CD4-positive, CD25-positive, alpha-beta regulatory T cell (primary cell): Measurements from ENCODE around the gene ENOX2. TPM values are rescaled to one million over a fixed set of nuclear protein-coding genes. Genes with fewer than 3 reads are reported as not detected.
"Not testable (repeated sequence)": the region's sequence is repeated elsewhere in the genome, so short reads cannot be mapped to it uniquely, and the experiment has no call there.

Experiments
- ATAC-seq, 2 donors: fragments of 150-1000 bp; cut with Tn5 transposase; one replicate each; pipeline ENCODE4 v1.10.0; 2021; ENCODE audit warnings: low read depth in 2 of 2, moderate number of reproducible peaks in 2 of 2, moderate library complexity in 1 of 2
- DNase-seq, 3 donors: peaks; one replicate each; pipeline versions ENCODE4 v3.0.0 to v3.0.0-alpha.2; 2012 to 2022; ENCODE audit warnings: mixed read lengths in 1 of 3
- H3K27ac ChIP-seq: one replicate; pipeline ENCODE4 v1.7.0; 2013; ENCODE audit warnings: mild to moderate bottlenecking, low read length; ENCODE audit not compliant: insufficient read depth, poor library complexity, severe bottlenecking
- H3K27me3 ChIP-seq: one replicate; pipeline ENCODE4 v1.7.0; 2013; ENCODE audit warnings: low read length; ENCODE audit not compliant: control insufficient read depth, insufficient read depth
- H3K36me3 ChIP-seq: one replicate; pipeline ENCODE4 v1.7.0; 2013; ENCODE audit warnings: mild to moderate bottlenecking, low read length, moderate library complexity; ENCODE audit not compliant: control insufficient read depth, insufficient read depth
- H3K4me1 ChIP-seq: 2 replicates; pipeline ENCODE4 v1.7.0; 2013; ENCODE audit warnings: mild to moderate bottlenecking, low read length; ENCODE audit not compliant: insufficient read depth, control insufficient read depth, poor library complexity, severe bottlenecking
- H3K4me3 ChIP-seq: one replicate; pipeline ENCODE4 v1.7.0; 2013; ENCODE audit warnings: low read depth, mild to moderate bottlenecking, low read length, moderate library complexity
- H3K9me3 ChIP-seq, 2 experiments: 1 replicate in 1 of 2; 2 replicates in 1 of 2; pipeline ENCODE4 v1.7.0; 2013; ENCODE audit warnings: low read length in 2 of 2, mild to moderate bottlenecking in 1 of 2, moderate library complexity in 1 of 2; ENCODE audit not compliant: control insufficient read depth in 2 of 2
- H3K27ac Mint-ChIP-seq, 3 donors: one replicate each; pipeline ENCODE4 v1.8.0; 2020 to 2022; ENCODE audit warnings: mild to moderate bottlenecking in 3 of 3, mixed read lengths in 3 of 3, moderate library complexity in 2 of 3
- H3K27me3 Mint-ChIP-seq: one replicate; pipeline ENCODE4 v1.8.0; 2022; ENCODE audit warnings: mild to moderate bottlenecking, mixed read lengths
- H3K36me3 Mint-ChIP-seq: one replicate; pipeline ENCODE4 v1.8.0; 2020; ENCODE audit warnings: mixed read lengths
- H3K4me1 Mint-ChIP-seq, 4 donors: one replicate each; pipeline ENCODE4 v1.8.0; 2020 to 2022; ENCODE audit warnings: mixed read lengths in 4 of 4, mild to moderate bottlenecking in 1 of 4
- H3K4me3 Mint-ChIP-seq, 4 donors: one replicate each; pipeline ENCODE4 v1.8.0; 2020 to 2022; ENCODE audit warnings: mild to moderate bottlenecking in 4 of 4, mixed read lengths in 4 of 4, moderate library complexity in 3 of 4
- H3K9me3 Mint-ChIP-seq, 7 donors: one replicate each; pipeline ENCODE4 v1.8.0; 2020 to 2022; ENCODE audit warnings: mixed read lengths in 7 of 7, mild to moderate bottlenecking in 3 of 7, moderate library complexity in 2 of 7
- polyA plus RNA-seq, 4 donors: library from polyadenylated mRNA; unstranded; fragments of 300-500 nt; fragmentation: Illumina TruSeq; gene quantifications; one replicate each; pipeline ENCODE4 v1.2.3, GENCODE V29; 2021
- total RNA-seq: library from RNA; stranded (reverse); gene quantifications from one replicate; pipeline ENCODE4 v1.2.3, GENCODE V29; 2022

ENOX2 gene
- total and polyA plus RNA-seq, 5 donors from 2014 or later: 10.6 to 23.3 (median 20.0) TPM

GRCh38 chrX:130918498-130918897 lies 15.5 kb upstream of the ENOX2 start:
- H3K27ac Mint-ChIP-seq, ATAC-seq, DNase-seq, H3K36me3 Mint-ChIP-seq, H3K27ac ChIP-seq, H3K4me1 Mint-ChIP-seq, H3K36me3 ChIP-seq, H3K4me3 ChIP-seq, H3K27me3 Mint-ChIP-seq, H3K9me3 Mint-ChIP-seq, H3K9me3 ChIP-seq, H3K4me3 Mint-ChIP-seq, H3K27me3 ChIP-seq, H3K4me1 ChIP-seq: not testable (repeated sequence)

- peak; percentile 28 to 64 (median 38) for DNase-seq
- Mint-ChIP-seq H3K4me1 (no peaks in the 10 kb centered on the region), H3K9me3 (no peaks in the 10 kb centered on the region), H3K36me3 (no peaks in the 10 kb centered on the region), H3K27me3 (peaks cover 4% of the 10 kb centered on the region), H3K27ac (no peak overlapping the region), H3K4me3 (no peak overlapping the region)
- H3K27ac ChIP-seq: no peak overlapping the region
- H3K27me3 ChIP-seq: no peaks in the 10 kb centered on the region
- H3K4me1 ChIP-seq: no peaks in the 10 kb centered on the region
- H3K9me3 ChIP-seq: no peaks in the 10 kb centered on the region
- H3K4me3 ChIP-seq: no peak overlapping the region
- no peak for ATAC-seq
- no peaks in the 10 kb centered on the region for H3K36me3 ChIP-seq
These were observed 13.8 kb upstream of the ENOX2 start for GRCh38 chrX:130916636-130917422.

- Mint-ChIP-seq H3K4me3 (no peak overlapping the region), H3K9me3 (no peaks in the 10 kb centered on the region), H3K4me1 (no peaks in the 10 kb centered on the region), H3K36me3 (no peaks in the 10 kb centered on the region), H3K27ac (no peak overlapping the region), H3K27me3 (no peaks in the 10 kb centered on the region)
- Histone ChIP-seq H3K27ac (no peak overlapping the region), H3K4me1 (no peaks in the 10 kb centered on the region), H3K36me3 (no peaks in the 10 kb centered on the region), H3K9me3 (no peaks in the 10 kb centered on the region), H3K4me3 (no peak overlapping the region), H3K27me3 (no peaks in the 10 kb centered on the region)
- no peak for DNase-seq
- no peak for ATAC-seq
These were observed 12.3 kb upstream of the ENOX2 start for GRCh38 chrX:130915302-130915701.

GRCh38 chrX:130909469-130910136 lies 6.6 kb upstream of the ENOX2 start:
- H3K4me3 Mint-ChIP-seq: no peak overlapping the region
- no peaks in the 10 kb centered on the region for H3K9me3 ChIP-seq
- no peak overlapping the region for H3K4me3 ChIP-seq
- ATAC-seq (no peak), DNase-seq (no peak)
- no peak overlapping the region for H3K27ac ChIP-seq
- no peaks in the 10 kb centered on the region for H3K36me3 Mint-ChIP-seq
- H3K36me3 ChIP-seq: no peaks in the 10 kb centered on the region
- no peaks in the 10 kb centered on the region for H3K4me1 Mint-ChIP-seq
- H3K27me3 Mint-ChIP-seq: no peaks in the 10 kb centered on the region
- H3K27ac Mint-ChIP-seq: no peak overlapping the region
- no peaks in the 10 kb centered on the region for H3K4me1 ChIP-seq
- H3K27me3 ChIP-seq: no peaks in the 10 kb centered on the region
- H3K9me3 Mint-ChIP-seq: no peaks in the 10 kb centered on the region

- no peak overlapping the region for H3K27ac ChIP-seq
- Mint-ChIP-seq H3K4me1 (peaks cover 0 to 7% (median 5%) of the 10 kb centered on the region in 4 donors), H3K27ac (no peak overlapping the region), H3K36me3 (no peaks in the 10 kb centered on the region), H3K9me3 (no peaks in the 10 kb centered on the region), H3K27me3 (no peaks in the 10 kb centered on the region), H3K4me3 (no peak overlapping the region)
- no peak for ATAC-seq
- no peak for DNase-seq
- H3K4me3 ChIP-seq: no peak overlapping the region
- peaks cover 6% of the 10 kb centered on the region for H3K4me1 ChIP-seq
- H3K9me3 ChIP-seq: no peaks in the 10 kb centered on the region
- H3K36me3 ChIP-seq: no peaks in the 10 kb centered on the region
- no peaks in the 10 kb centered on the region for H3K27me3 ChIP-seq
These were observed 3.8 kb upstream of the ENOX2 start for GRCh38 chrX:130906776-130907175.

GRCh38 chrX:130902446-130902782 lies 595 bp downstream of the ENOX2 start:
- Histone ChIP-seq H3K36me3 (no peaks in the 10 kb centered on the region), H3K27me3 (no peaks in the 10 kb centered on the region), H3K4me1 (peaks cover 6% of the 10 kb centered on the region), H3K27ac (peak overlapping the region; percentile 79), H3K9me3 (no peaks in the 10 kb centered on the region), H3K4me3 (peak overlapping the region; percentile 64)
- DNase-seq (no peak), ATAC-seq (no peak)
- Mint-ChIP-seq H3K36me3 (no peaks in the 10 kb centered on the region), H3K9me3 (no peaks in the 10 kb centered on the region), H3K27ac (peak overlapping the region in 1 of 3 donors; percentile 64), H3K4me1 (peaks cover 0 to 12% (median 10%) of the 10 kb centered on the region in 4 donors), H3K4me3 (peak overlapping the region in 1 of 4 donors; percentile 79), H3K27me3 (no peaks in the 10 kb centered on the region)

- Histone ChIP-seq H3K27me3 (no peaks in the 10 kb centered on the region), H3K4me1 (peaks cover under 1% of the 10 kb centered on the region), H3K36me3 (no peaks in the 10 kb centered on the region), H3K4me3 (no peak overlapping the region), H3K9me3 (no peaks in the 10 kb centered on the region), H3K27ac (no peak overlapping the region)
- ATAC-seq (no peak), DNase-seq (no peak)
- Mint-ChIP-seq H3K4me1 (peaks cover 0 to 16% (median 6%) of the 10 kb centered on the region in 4 donors), H3K27ac (no peak overlapping the region), H3K36me3 (no peaks in the 10 kb centered on the region), H3K9me3 (no peaks in the 10 kb centered on the region), H3K4me3 (no peak overlapping the region), H3K27me3 (no peaks in the 10 kb centered on the region)
These were observed 6.1 kb downstream of the ENOX2 start for GRCh38 chrX:130896802-130897501.
